Islet precursor cell (in vitro differentiated cells): Measurements from ENCODE around the gene ZNF708.
"Not testable (repeated sequence)": the region's sequence is repeated elsewhere in the genome, so short reads cannot be mapped to it uniquely, and the experiment has no call there.

Experiments
- DNase-seq: peaks from one replicate; pipeline ENCODE4 v3.0.0-alpha.2; 2018

The ZNF708 gene

GRCh38 chr19:21259421-21260124, 69.6 kb downstream of the ZNF708 start:
- DNase-seq: not testable (repeated sequence)

- DNase-seq: no peak
Observed at GRCh38 chr19:21256722-21257121, 72.5 kb downstream of the ZNF708 start.
